Natural killer cell (primary cell): ENCODE results near the gene PDGFRB. TPM values are rescaled to one million over a fixed set of nuclear protein-coding genes. Genes with fewer than 3 reads are reported as not detected.

Source experiments
- ATAC-seq, 3 donors: fragments of 150-1000 bp in 2 of 3; fragments of 200-7000 bp in 1 of 3; cut with Tn5 transposase; 1 replicate in 1 of 3; 2 replicates in 2 of 3; pipeline ENCODE4 v1.10.0; 2021; ENCODE audit warnings: mild to moderate bottlenecking in 2 of 3, moderate library complexity in 2 of 3
- DNase-seq, 2 donors: peaks; one replicate each; pipeline versions ENCODE4 v3.0.0 to v3.0.0-alpha.2; 2013 to 2021; ENCODE audit warnings: mixed read lengths in 1 of 2
- H3K27ac ChIP-seq: one replicate; pipeline ENCODE4 v1.5.1; 2013; ENCODE audit warnings: mild to moderate bottlenecking, low read length
- H3K27me3 ChIP-seq: one replicate; pipeline ENCODE4 v1.6.1; 2013; ENCODE audit warnings: low read length; ENCODE audit not compliant: control insufficient read depth, insufficient read depth
- H3K36me3 ChIP-seq: one replicate; pipeline ENCODE4 v1.6.1; 2013; ENCODE audit warnings: low read length; ENCODE audit not compliant: control insufficient read depth, insufficient read depth
- H3K4me1 ChIP-seq: one replicate; pipeline ENCODE4 v1.6.1; 2013; ENCODE audit warnings: low read length; ENCODE audit not compliant: control insufficient read depth, insufficient read depth
- H3K4me3 ChIP-seq: one replicate; pipeline ENCODE4 v1.5.1; 2013; ENCODE audit warnings: low read length
- H3K9me3 ChIP-seq: one replicate; pipeline ENCODE4 v1.6.1; 2013; ENCODE audit warnings: low read length; ENCODE audit not compliant: control insufficient read depth, insufficient read depth
- H3K27ac Mint-ChIP-seq, 2 donors: one replicate each; pipeline ENCODE4 v1.8.0; 2022; ENCODE audit warnings: mild to moderate bottlenecking in 2 of 2, mixed read lengths in 2 of 2, moderate library complexity in 1 of 2
- H3K27me3 Mint-ChIP-seq, 2 donors: one replicate each; pipeline ENCODE4 v1.8.0; 2022; ENCODE audit warnings: low read depth in 2 of 2, mixed read lengths in 2 of 2
- H3K36me3 Mint-ChIP-seq: one replicate; pipeline ENCODE4 v1.8.0; 2022; ENCODE audit warnings: mixed read lengths
- H3K4me1 Mint-ChIP-seq, 2 donors: one replicate each; pipeline ENCODE4 v1.8.0; 2022; ENCODE audit warnings: mixed read lengths in 2 of 2
- H3K4me3 Mint-ChIP-seq: one replicate; pipeline ENCODE4 v1.8.0; 2022; ENCODE audit warnings: mild to moderate bottlenecking, moderate library complexity, mixed read lengths
- H3K9me3 Mint-ChIP-seq, 2 donors: one replicate each; pipeline ENCODE4 v1.8.0; 2022; ENCODE audit warnings: mixed read lengths in 2 of 2
- CTCF ChIP-seq: fragments of 200-600 bp; IDR thresholded peaks from one replicate; pipeline ENCODE4 v1.8.0; 2022; ENCODE audit warnings: antibody characterized with exemption
- WGBS: methylation state at CpG from one replicate; pipeline ENCODE4 v1.1.7; 2013; ENCODE audit warnings: missing lambda C conversion rate; ENCODE audit not compliant: insufficient coverage; 5-methylcytosine and 5-hydroxymethylcytosine counted together
- intact Hi-C: fragments of 100-400 bp; cut with micrococcal nuclease; formaldehyde crosslinking; loops from one replicate; pipeline ENCODE4 v1.14.2; 2022
- total RNA-seq, 4 donors: library from RNA; stranded (reverse); fragments of 120-200 nt in 1 of 4; gene quantifications; one replicate each; pipeline versions ENCODE4 v1.2.3 to v1.2.4, GENCODE V29; 2013 to 2022

The PDGFRB gene
- total RNA-seq, 3 donors from 2014 or later (not counting 1 experiment from before 2014, with no cell fraction given) = 44.8 to 93.1 (median 61.6) TPM

GRCh38 chr5:150139334-150139733 is 16.3 kb downstream of the PDGFRB start:
- no peak overlapping the region for H3K4me3 Mint-ChIP-seq

GRCh38 chr5:150138551-150139265 is 16.9 kb downstream of the PDGFRB start:
- intact Hi-C loops = no loop called here
- no peaks in the 10 kb centered on the region for H3K27me3 ChIP-seq
- no peaks in the 10 kb centered on the region for H3K9me3 Mint-ChIP-seq
- H3K27me3 Mint-ChIP-seq = no peaks in the 10 kb centered on the region
- TF ChIP-seq CTCF = no peak
- H3K27ac Mint-ChIP-seq = no peak overlapping the region
- H3K27ac ChIP-seq = no peak overlapping the region
- DNase-seq (no peak), ATAC-seq (no peak)
- WGBS = 75% methylated on average over 8 of the region's 10 CpGs
- H3K4me1 ChIP-seq = peaks cover 7% of the 10 kb centered on the region
- no peaks in the 10 kb centered on the region for H3K36me3 ChIP-seq
- no peaks in the 10 kb centered on the region for H3K9me3 ChIP-seq
- no peaks in the 10 kb centered on the region for H3K36me3 Mint-ChIP-seq
- no peak overlapping the region for H3K4me3 Mint-ChIP-seq
- peaks cover 18 to 27% of the 10 kb centered on the region in 2 donors for H3K4me1 Mint-ChIP-seq
- no peak overlapping the region for H3K4me3 ChIP-seq

More at GRCh38 chr5:150139334-150139733, 16.3 kb downstream of the PDGFRB start:
- no peak for TF ChIP-seq CTCF
- Histone ChIP-seq H3K4me1 (peaks cover 12% of the 10 kb centered on the region), H3K36me3 (no peaks in the 10 kb centered on the region), H3K27me3 (no peaks in the 10 kb centered on the region), H3K27ac (no peak overlapping the region), H3K4me3 (no peak overlapping the region), H3K9me3 (no peaks in the 10 kb centered on the region)
- H3K27ac Mint-ChIP-seq = no peak overlapping the region
- no peaks in the 10 kb centered on the region for H3K9me3 Mint-ChIP-seq
- WGBS = 94% methylated on average over 6 of the region's 6 CpGs
- H3K4me1 Mint-ChIP-seq = peaks cover 23 to 33% of the 10 kb centered on the region in 2 donors
- intact Hi-C loops = no loop called here
- H3K27me3 Mint-ChIP-seq = peaks cover 0 to 4% of the 10 kb centered on the region in 2 donors
- H3K36me3 Mint-ChIP-seq = no peaks in the 10 kb centered on the region
- ATAC-seq (no peak), DNase-seq (no peak)

GRCh38 chr5:150137997-150138396 is 17.6 kb downstream of the PDGFRB start:
- no peak overlapping the region for H3K27ac Mint-ChIP-seq
- 90% methylated on average over 5 of the region's 5 CpGs for WGBS

More at GRCh38 chr5:150137997-150138396, 17.6 kb downstream of the PDGFRB start:
- no peak for ATAC-seq
- Histone ChIP-seq H3K4me1 (peaks cover 1% of the 10 kb centered on the region), H3K36me3 (no peaks in the 10 kb centered on the region), H3K27me3 (no peaks in the 10 kb centered on the region), H3K27ac (no peak overlapping the region), H3K4me3 (no peak overlapping the region), H3K9me3 (no peaks in the 10 kb centered on the region)
- Mint-ChIP-seq H3K4me1 (peaks cover 11 to 25% of the 10 kb centered on the region in 2 donors), H3K36me3 (no peaks in the 10 kb centered on the region), H3K27me3 (no peaks in the 10 kb centered on the region), H3K4me3 (no peak overlapping the region), H3K9me3 (no peaks in the 10 kb centered on the region)
- intact Hi-C loops = no loop called here
- DNase-seq = no peak
- no peak for TF ChIP-seq CTCF
